Duodenal mucosa (tissue), 2 donors: Measurements from ENCODE around the gene B3GLCT.

Experiments used
- H3K27ac ChIP-seq: one replicate; pipeline ENCODE4 v1.7.0; 2013; ENCODE audit warnings: low read depth, low read length
- H3K27me3 ChIP-seq, 2 donors: one replicate each; pipeline ENCODE4 v1.7.0; 2013; ENCODE audit warnings: low read length in 2 of 2, control low read depth in 1 of 2; ENCODE audit not compliant: insufficient read depth in 2 of 2, control insufficient read depth in 1 of 2
- H3K36me3 ChIP-seq, 2 donors: one replicate each; pipeline ENCODE4 v1.7.0; 2013; ENCODE audit warnings: low read length in 2 of 2, control low read depth in 1 of 2; ENCODE audit not compliant: insufficient read depth in 2 of 2, control insufficient read depth in 1 of 2
- H3K4me1 ChIP-seq, 2 donors: one replicate each; pipeline ENCODE4 v1.7.0; 2013; ENCODE audit warnings: low read length in 2 of 2, control low read depth in 1 of 2; ENCODE audit not compliant: insufficient read depth in 2 of 2, control insufficient read depth in 1 of 2
- H3K4me3 ChIP-seq, 2 donors: one replicate each; pipeline ENCODE4 v1.7.0; 2013; ENCODE audit warnings: low read length in 2 of 2, low read depth in 1 of 2
- H3K9ac ChIP-seq, 2 donors: one replicate each; pipeline ENCODE4 v1.7.0; 2013; ENCODE audit warnings: low read length in 2 of 2, low read depth in 1 of 2
- H3K9me3 ChIP-seq, 2 donors: one replicate each; pipeline ENCODE4 v1.7.0; 2013; ENCODE audit warnings: low read length in 2 of 2, control low read depth in 1 of 2; ENCODE audit not compliant: control insufficient read depth in 1 of 2

Gene B3GLCT

GRCh38 chr13:31310786-31311185, 111.0 kb downstream of the B3GLCT start:
- H3K36me3 ChIP-seq = no peaks in the 10 kb centered on the region
- H3K4me3 ChIP-seq = no peak overlapping the region
- H3K27me3 ChIP-seq = no peaks in the 10 kb centered on the region
- no peak overlapping the region for H3K9ac ChIP-seq
- H3K27ac ChIP-seq = no peak overlapping the region
- no peaks in the 10 kb centered on the region for H3K4me1 ChIP-seq
- H3K9me3 ChIP-seq = peaks cover 26 to 39% of the 10 kb centered on the region in 2 donors

- Histone ChIP-seq H3K9ac (no peak overlapping the region), H3K9me3 (peaks cover 30 to 42% of the 10 kb centered on the region in 2 donors), H3K27me3 (no peaks in the 10 kb centered on the region), H3K4me3 (no peak overlapping the region), H3K36me3 (no peaks in the 10 kb centered on the region), H3K4me1 (no peaks in the 10 kb centered on the region), H3K27ac (no peak overlapping the region)
These were observed 112.1 kb downstream of the B3GLCT start for GRCh38 chr13:31311921-31312320.

GRCh38 chr13:31314961-31315360, 115.2 kb downstream of the B3GLCT start:
- Histone ChIP-seq H3K27me3 (no peaks in the 10 kb centered on the region), H3K27ac (no peak overlapping the region), H3K36me3 (peaks cover 0 to 3% of the 10 kb centered on the region in 2 donors), H3K9ac (no peak overlapping the region), H3K4me3 (no peak overlapping the region), H3K9me3 (peaks cover 28 to 34% of the 10 kb centered on the region in 2 donors), H3K4me1 (no peaks in the 10 kb centered on the region)

- peaks cover 0 to 7% of the 10 kb centered on the region in 2 donors for H3K36me3 ChIP-seq
- H3K27me3 ChIP-seq = no peaks in the 10 kb centered on the region
- H3K9ac ChIP-seq = no peak overlapping the region
These were observed 121.2 kb downstream of the B3GLCT start for GRCh38 chr13:31320946-31321345.

GRCh38 chr13:31321457-31321856, 121.7 kb downstream of the B3GLCT start:
- H3K27me3 ChIP-seq = no peaks in the 10 kb centered on the region
- no peak overlapping the region for H3K4me3 ChIP-seq
- peaks cover 0 to 7% of the 10 kb centered on the region in 2 donors for H3K36me3 ChIP-seq
- H3K27ac ChIP-seq = no peak overlapping the region
- no peaks in the 10 kb centered on the region for H3K4me1 ChIP-seq
- H3K9me3 ChIP-seq = no peaks in the 10 kb centered on the region
- no peak overlapping the region for H3K9ac ChIP-seq

More at GRCh38 chr13:31320946-31321345, 121.2 kb downstream of the B3GLCT start:
- Histone ChIP-seq H3K4me1 (no peaks in the 10 kb centered on the region), H3K9me3 (peaks cover 1 to 2% of the 10 kb centered on the region in 2 donors), H3K4me3 (no peak overlapping the region), H3K27ac (no peak overlapping the region)

GRCh38 chr13:31322026-31322425, 122.3 kb downstream of the B3GLCT start:
- Histone ChIP-seq H3K27ac (no peak overlapping the region), H3K9ac (no peak overlapping the region), H3K9me3 (no peaks in the 10 kb centered on the region), H3K36me3 (peaks cover 0 to 7% of the 10 kb centered on the region in 2 donors), H3K27me3 (no peaks in the 10 kb centered on the region), H3K4me3 (no peak overlapping the region), H3K4me1 (no peaks in the 10 kb centered on the region)

- Histone ChIP-seq H3K9ac (no peak overlapping the region), H3K4me1 (no peaks in the 10 kb centered on the region), H3K36me3 (peaks cover 0 to 4% of the 10 kb centered on the region in 2 donors), H3K4me3 (no peak overlapping the region), H3K27ac (no peak overlapping the region), H3K9me3 (no peaks in the 10 kb centered on the region), H3K27me3 (no peaks in the 10 kb centered on the region)
These were observed 123.1 kb downstream of the B3GLCT start for GRCh38 chr13:31322702-31323405.

- Histone ChIP-seq H3K4me1 (no peaks in the 10 kb centered on the region), H3K27me3 (no peaks in the 10 kb centered on the region), H3K27ac (no peak overlapping the region), H3K9ac (no peak overlapping the region), H3K36me3 (peaks cover 0 to 4% of the 10 kb centered on the region in 2 donors), H3K9me3 (no peaks in the 10 kb centered on the region), H3K4me3 (no peak overlapping the region)
These were observed 127.5 kb downstream of the B3GLCT start for GRCh38 chr13:31327182-31327860.

- no peaks in the 10 kb centered on the region for H3K9me3 ChIP-seq
- no peak overlapping the region for H3K27ac ChIP-seq
- no peak overlapping the region for H3K4me3 ChIP-seq
- peaks cover 0 to 3% of the 10 kb centered on the region in 2 donors for H3K36me3 ChIP-seq
- no peaks in the 10 kb centered on the region for H3K4me1 ChIP-seq
- H3K9ac ChIP-seq = no peak overlapping the region
- no peaks in the 10 kb centered on the region for H3K27me3 ChIP-seq
These were observed 128.9 kb downstream of the B3GLCT start for GRCh38 chr13:31328549-31329235.

GRCh38 chr13:31330236-31330635, 130.5 kb downstream of the B3GLCT start:
- no peaks in the 10 kb centered on the region for H3K9me3 ChIP-seq
- no peaks in the 10 kb centered on the region for H3K36me3 ChIP-seq
- no peak overlapping the region for H3K27ac ChIP-seq
- H3K27me3 ChIP-seq = no peaks in the 10 kb centered on the region
- H3K4me3 ChIP-seq = no peak overlapping the region
- H3K4me1 ChIP-seq = no peaks in the 10 kb centered on the region
- no peak overlapping the region for H3K9ac ChIP-seq
